GM19467 (cell line): ENCODE measurements around the gene HOXD12.

Experiments
- ATAC-seq: cut with Tn5 transposase; IDR thresholded peaks from one replicate; pipeline ENCODE4 v1.9.1; 2021; ENCODE audit warnings: mild to moderate bottlenecking, moderate library complexity; ENCODE audit not compliant: unreplicated experiment

HOXD12 gene

DNA sequence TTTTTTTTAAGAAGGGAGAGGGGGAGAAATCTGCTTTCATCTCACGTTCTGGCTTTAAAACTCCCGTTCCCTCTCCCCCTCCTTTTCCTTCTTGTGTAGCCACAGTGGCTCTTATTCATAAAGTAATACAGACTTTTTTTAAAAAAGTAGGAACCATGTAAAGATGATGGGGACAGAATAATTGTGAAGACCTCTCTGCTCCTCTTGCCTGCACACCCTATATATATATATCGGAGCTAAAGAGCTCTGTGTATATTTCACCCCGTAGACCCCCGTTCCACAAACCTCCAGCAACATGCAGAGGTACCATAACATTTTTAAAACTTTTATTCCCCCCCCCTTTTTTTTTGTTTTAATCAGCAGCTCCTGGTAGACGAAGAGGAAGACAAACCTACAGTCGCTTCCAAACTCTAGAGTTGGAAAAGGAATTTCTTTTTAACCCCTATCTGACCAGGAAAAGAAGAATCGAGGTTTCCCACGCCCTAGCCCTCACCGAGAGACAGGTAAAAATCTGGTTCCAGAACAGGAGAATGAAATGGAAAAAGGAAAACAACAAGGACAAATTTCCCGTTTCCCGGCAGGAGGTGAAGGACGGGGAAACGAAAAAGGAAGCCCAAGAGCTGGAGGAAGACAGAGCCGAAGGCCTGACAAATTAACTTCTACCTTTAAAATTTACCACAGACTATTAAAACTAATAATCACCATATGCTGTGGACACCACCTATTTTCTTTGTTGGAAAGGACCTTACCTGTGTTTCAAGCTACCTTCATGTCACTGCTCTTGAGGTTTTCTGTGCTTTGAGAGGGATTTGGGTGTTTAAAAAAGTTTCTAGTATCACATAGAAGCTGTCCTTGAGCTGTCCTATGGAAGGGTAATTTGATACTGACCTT, 31.6 kb downstream of the HOXD12 start:
- no peak for ATAC-seq

DNA sequence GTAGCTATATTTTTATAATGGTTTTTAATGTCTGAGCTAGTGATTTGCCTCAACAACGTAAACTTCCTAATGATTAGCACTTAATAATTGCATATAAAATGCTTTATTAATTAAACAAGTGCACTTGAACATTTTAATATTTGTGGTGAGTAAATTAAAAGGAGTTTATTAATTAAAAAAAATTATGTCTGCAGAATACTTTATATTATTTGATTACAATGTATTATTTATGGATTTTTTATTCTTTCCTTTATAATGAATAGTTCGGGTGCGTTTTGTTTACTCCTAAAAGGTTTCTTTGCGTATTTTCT, 32.2 kb downstream of the HOXD12 start:
- no peak for ATAC-seq

DNA sequence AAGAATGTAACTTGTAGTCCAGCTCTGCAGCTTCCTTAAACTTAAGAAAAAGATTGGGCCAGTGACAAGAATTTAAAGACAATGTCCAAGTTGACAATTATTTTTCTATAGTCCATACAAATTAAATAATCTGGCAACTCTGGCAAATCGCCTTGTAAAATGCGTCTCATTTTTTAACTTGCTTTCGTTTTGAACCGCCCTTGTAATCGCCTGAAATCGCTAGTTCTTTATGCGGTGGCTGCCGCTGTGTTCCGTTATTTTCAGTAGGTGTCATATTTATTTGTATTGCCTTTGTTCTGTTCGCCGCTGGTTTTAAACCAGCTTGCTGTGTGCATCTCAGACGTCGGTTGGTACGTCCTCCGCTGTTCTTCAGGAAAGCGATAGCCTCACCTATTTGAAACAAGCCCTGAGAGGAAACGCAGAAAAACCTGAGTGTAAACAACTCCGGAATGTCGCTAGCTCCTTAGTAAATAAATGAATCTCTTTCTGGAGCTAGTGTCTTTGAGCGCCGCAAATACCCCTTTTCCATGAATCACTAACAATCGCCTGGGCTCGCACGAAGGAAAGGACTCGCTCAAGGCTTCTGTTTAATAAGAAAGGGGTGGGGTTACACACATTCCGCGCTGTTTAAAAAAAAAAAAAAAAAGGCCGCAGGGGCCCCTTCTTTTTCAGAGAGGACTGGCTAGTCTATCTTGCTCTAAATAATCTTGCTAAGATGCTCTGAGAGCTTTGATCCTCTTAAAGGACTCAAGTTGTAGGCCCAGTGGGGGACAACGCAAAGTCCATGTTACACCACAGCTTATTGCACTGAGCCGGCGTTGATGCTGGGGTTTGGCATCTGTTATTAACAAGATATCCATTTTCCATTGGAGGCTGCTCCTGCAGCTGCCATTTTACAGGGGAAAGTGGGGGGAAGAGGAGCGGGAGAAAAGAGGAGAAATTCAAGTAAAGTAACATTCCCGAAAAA, 32.9 kb downstream of the HOXD12 start:
- no peak for ATAC-seq

DNA sequence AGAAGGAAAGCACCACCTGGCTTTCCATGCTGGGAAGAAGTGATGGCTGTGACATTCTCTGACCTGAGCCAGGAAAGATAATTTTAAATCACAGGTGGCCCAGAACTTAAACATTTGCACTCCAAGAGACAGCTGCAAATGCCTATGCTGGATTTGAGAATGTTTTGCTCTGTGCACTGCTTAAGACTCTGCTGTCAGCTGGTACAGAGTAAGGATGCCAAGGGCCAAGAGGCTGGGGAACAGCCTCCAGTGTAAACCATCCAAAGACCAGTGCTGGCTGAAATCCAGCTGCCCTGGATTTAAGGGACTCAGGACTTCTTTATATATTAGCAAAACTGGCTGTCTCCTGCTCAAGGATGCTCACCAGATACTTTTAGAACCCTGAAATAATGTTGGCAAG, 33.8 kb downstream of the HOXD12 start:
- ATAC-seq, result no peak

DNA sequence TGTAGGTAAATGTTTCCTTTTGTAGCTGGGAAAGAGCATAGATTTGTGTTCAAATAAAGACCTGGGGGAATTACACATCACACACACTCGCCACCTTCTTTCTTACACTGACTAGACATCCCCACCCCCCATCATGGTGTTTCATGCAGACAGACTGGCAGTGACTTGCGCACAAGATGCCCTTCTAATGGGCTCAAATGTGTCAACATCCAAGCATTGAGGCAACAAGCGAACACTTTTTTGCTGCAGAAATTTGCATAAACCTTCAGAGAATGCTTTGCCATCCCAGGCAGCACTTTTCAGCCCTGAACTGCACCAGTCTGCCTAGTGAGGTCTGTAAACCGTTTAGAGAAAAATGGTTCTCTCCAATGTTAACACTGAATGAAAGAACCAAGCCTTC, 34.4 kb downstream of the HOXD12 start:
- no peak for ATAC-seq

DNA sequence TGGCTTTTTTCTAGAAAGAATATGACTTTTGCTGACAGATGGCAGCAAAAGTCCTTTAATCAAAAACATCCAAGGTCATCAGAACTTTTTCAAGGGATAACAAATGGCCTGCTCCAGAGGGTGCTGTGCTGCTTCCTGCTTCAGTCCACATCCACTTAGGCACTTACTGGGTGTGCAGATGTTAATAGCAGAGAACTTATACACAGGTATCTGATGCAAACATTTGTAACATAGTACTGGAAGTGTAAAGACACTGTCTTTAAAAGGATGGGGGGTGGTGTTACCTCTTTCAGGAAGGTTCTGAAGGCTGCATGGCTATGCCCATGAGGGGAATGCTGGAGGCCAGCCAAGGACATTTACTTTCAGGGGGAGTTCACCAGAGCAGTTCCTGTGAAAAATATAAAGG, 35.4 kb downstream of the HOXD12 start:
- ATAC-seq, result no peak

DNA sequence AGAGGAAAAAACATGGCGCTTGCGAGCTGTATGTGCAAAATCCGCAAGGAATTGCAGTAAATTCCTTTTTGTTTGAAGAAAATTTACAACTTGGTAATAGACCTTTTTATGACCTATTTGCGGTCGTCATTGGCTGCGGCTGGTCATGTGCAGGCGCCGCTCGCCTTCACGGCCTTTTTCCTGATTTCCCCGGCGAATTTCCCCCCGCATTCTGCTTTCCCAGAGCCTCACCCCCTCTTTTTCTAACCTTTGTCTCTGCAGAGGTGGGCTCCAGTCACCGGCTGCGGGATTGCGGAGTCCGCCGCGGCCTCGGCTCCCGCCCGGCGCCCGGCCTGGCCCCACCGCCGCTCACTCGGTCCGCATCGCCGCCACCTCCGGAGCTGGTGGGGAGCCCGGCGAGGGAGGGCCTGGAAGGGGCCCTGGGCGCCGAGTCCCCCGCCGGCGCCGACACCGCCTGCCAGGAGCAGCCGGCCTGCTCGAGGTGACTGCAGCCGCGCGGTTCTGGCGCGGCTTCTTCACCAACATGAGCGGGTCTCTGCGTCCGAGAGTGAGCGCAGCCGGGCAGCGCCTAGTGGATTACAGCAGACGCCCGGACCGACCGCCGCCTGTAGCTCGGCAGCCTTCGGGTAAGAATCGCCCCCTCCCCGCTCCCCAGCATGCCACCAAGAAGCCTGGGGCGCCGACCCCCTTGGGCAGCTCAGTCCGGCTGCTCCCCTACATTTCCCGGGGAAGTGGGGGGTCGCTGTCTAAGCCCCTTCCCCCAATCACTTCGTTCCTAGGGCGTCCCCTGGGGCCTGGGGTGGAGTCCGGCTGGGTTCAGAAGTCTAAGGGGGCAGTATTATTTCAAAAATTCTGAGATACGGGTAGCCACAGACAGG, 37.0 kb downstream of the HOXD12 start:
- ATAC-seq, result no peak

DNA sequence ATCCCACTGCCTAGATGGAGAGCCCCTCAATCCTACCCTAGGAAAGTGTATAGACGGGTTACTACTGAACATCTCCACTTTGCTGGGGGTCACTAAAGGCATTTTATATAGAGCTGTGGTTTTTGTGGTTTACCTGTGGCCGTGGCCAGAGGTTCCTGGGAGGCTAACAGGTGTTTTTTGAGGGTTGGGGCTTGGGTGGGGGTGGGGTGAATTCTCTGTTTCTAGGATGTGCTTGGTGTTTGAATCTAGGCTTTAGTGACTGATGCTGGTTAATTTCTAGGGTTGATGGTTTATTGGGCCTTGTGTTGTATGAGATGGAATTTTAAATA, 37.6 kb downstream of the HOXD12 start:
- ATAC-seq, result no peak

DNA sequence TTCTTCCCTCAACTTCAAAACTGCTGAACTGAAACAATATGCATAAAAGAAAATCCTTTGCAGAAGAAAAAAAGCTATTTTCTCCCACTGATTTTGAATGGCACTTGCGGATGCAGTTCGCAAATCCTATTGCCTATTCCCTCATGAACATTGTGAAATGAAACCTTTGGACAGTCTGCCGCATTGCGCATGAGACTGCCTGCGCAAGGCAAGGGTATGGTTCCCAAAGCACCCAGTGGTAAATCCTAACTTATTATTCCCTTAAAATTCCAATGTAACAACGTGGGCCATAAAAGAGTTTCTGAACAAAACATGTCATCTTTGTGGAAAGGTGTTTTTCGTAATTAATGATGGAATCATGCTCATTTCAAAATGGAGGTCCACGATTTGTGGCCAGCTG, 38.3 kb downstream of the HOXD12 start:
- ATAC-seq, result no peak

DNA sequence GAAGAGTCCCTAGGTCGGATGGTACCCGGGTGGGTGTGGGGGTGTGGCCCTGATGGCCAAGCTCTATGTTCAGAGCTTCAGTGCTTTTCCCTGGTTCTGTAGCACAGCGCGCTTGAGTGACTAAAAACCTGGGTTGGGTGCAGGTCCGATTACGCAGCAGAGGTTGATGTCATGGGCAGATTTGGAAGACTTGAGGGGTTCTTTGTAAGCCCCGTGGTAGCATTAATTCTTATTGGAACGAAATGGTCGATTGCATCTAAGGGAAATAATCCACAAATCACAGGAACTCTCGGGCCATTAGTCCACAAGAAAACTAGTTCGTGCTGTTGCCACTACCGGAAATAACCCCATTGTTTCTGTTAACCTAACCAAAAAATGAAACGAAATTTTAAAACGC, 38.9 kb downstream of the HOXD12 start:
- no peak for ATAC-seq

DNA sequence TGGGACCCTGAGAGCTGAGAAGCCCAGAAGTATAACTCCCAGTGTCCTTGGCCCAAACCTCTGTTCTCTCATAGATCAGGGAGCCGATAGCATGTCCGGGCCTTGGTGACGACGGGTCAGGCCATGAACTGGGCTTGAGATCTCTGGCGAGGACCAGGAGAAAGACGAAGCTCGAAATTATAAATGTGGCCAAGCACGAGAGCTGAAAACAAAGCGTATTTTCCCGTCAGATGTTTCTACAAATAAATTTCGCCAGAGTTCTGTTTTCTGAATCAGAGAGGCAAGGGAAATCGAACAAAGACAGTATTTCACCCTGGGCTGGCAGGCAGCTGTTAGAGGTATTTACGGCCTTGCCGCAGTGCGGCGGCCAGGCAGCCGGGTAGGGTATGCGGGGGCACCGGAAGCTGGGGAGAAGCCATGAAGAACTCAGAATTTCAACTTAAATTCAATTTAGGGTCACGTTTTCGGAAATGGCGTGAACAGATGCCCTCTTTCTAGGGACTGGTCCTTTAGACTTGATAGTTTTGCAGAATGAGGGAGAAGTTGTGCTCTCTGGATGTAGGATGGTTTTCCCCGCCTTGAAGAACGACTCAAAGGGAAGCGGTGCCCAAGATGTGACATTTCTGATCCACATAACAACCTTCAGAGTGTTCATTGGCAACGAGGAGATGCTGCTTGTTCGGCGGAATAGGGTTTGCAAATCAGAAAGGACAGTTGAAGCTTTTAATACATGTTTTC, 39.5 kb downstream of the HOXD12 start:
- ATAC-seq, result no peak

DNA sequence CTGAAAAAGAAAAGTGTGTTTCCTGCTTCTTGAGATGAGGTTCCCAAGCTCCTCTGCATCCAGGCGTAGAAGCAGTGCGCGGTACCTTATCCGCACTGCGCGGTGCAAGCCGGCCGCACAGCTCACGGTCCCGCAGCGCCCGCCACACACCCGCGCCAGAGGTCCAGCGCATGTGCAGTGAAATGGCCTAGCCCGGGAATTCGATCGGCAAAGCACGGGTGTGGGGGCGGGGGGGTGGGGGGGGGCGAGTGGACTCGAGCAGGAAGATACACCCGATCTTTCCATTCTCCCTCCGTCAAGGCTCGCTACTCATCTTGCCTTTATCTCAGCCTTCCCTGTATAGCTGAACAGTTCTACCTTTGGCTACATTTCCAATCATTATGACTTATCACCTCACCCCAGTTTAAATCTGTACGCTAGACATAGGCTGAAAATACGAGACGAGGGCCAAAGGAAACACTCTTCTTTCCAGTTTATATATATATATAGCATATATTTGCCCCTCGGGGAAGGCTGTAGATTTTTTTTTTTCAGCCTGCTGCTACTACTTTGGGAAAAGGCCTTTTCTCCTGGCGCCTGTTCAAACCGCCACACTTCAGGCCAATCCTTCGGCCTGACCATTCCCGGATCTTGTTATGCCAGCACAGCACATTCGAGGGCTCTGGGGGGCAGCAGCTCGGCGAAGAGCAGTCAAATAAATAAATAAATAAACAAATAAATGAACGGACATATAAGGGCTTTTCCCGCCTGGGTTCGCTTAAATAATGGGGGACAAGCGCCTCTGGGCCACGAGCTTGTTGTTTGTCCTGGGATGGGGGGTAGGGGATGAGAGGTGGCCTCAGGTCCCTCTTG, 40.3 kb downstream of the HOXD12 start:
- no peak for ATAC-seq

DNA sequence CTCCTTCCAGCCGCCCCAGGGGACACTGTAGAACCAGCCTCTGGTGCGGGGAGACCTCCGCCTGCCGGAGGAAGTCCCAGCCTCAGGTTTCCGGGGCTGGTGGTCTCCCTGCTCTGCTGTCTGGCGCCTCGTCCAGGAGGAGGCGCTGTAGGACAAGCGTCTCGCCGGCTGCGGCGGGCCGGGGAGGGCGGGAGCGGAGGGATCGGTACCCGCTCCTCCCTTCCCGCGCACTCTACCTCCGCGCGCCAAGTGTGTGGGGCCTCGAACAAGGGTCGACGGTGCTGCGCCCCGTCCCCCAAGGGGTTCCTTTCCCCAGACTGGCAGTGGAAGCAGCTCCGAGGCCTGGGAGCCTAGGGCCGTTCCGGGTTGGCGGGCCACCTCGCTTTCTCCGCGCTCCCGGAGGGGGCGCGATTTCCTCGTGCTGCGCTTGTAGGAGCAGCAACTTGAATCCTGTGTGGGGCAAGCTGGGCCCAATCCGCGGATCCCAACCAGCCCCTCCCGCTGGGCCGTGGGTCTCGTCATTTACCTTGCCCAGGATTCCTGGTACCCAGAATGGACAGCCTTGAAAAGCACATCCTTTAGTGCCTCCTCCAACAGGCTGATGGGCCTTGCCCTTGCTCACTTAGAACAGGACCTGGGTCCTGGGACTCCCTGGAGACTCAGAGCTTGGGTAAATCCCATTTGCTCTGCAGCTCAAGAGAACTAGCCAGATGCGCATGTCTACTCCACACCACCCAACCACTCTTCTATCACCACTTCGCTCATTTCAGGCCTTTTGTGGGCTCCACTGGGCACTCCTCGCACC, 41.1 kb downstream of the HOXD12 start:
- peak; percentile 85 for ATAC-seq

DNA sequence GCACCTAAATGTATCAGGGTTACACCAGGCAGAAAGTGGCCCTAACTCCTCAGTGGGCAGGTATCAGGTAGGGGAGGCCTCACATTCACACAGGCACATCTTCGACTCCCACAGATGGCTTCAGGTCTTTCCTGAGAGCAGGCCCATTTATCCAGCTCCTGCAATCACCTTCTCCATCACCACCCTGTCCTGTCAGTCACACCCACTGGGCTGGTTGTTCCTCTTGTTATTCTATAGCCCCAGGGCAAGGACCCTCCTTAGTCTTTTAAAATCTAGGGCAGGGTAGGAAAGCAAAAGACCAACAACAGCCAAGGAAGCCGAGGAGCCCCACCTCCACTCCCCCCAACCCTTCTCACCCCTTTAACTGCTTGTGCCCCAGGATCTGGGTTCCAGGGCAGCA, 42.7 kb downstream of the HOXD12 start:
- no peak for ATAC-seq

DNA sequence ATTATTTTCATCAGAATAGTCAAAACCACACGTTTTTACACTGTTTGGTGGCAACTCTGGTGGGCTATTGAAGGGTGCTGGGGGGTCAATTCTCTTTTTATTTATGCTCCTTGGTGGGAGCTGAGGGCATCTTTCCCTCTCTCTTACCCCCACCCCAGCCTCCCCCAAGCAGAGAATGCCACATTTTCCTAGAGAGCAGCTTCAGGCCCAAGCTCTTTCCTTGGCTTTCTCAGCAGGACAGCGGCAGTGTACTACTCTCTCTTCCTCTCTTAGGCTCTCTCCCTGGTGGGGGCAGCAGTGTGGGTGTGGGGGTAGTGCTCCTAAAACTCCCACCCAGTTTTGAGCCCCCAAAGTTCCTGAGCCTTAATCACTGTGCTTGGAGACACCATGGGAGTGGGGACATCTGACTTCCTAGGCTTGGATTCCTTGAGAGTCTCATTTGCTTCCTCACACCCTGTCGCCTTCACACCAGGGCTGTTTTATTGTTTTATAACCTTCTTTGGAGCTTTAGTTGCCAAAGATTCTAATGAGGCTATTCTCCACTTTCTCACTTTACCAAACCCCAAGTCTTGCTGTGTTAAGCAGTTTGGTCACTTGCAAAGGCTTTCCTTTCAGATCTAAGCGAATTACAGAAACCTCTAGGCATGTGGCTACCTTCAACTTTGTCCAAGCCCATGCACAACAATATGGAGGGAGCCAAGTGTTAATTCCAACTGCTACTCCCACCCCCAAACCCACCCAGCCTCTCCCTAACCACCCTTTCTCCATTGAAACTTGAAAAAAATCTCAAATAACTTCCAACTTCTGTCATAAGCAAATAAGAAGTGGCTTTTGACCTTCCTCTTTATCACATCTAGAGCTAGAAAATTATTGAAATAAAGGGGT, 45.7 kb downstream of the HOXD12 start:
- ATAC-seq, result no peak

DNA sequence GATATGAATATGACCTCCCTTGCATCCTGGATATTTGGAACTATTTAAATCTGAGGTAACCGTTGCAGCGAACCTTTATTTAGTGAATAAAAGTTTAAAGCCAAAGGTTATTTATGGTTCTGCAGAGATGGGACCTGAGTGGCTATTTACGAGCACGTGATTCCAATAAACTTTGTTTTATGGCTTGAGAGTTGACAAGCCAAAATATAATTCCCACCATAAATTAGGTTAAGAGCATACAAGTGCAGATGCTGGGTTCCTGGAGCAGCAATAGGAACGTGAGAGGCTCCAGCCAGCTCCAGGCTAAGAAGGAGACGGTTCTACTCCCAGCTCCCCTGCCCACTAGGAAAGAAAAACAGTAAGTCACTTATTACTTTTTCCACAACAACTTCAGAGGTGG, 46.5 kb downstream of the HOXD12 start:
- ATAC-seq, result no peak

DNA sequence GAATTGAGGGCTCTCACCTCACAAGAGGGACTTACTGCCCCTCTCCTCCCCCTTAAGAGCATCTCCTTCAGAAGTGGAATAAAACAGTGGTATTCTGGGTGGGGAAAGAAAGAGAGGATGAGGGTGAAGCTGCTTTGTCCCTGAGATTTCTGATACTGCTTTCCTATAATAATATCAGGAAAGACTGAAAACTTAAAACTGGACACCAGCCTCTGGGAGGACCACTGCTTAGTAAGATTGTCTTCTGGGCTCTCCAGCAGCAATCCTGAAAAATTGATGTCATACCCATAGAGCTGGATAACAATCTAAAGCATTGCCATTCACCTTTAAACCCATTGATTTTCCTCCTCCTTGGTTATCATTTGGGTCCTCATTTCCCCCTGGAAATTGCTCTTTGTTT, 47.0 kb downstream of the HOXD12 start:
- ATAC-seq, result no peak
